PC-3 (cell line): ENCODE data around the gene GALNTL6. TPM values are rescaled to one million over a fixed set of nuclear protein-coding genes. Genes with fewer than 3 reads are reported as not detected.

Source experiments
- ATAC-seq: fragments of 200-7000 bp; cut with Tn5 transposase; 2 replicates; pipeline ENCODE4 v1.9.1; 2020; ENCODE audit warnings: mild to moderate bottlenecking, moderate library complexity
- BruUV-seq: library from RNA; stranded (reverse); fragments of 400-500 nt; replicated peaks from 2 replicates; lab custom pipeline; 2021; lab: Mats Ljungman, UMichigan
- CTCF ChIA-PET: fragments of 300-600 bp; sonication (Branson Sonifier 250); formaldehyde crosslinking; loops from one replicate; lab custom pipeline; 2022; ENCODE audit warnings: antibody characterized with exemption; lab: Charles Lee
- POLR2A ChIA-PET: fragments of 300-600 bp; sonication (Branson Sonifier 250); formaldehyde crosslinking; loops from one replicate; lab custom pipeline; 2022; ENCODE audit warnings: antibody characterized with exemption; ENCODE audit not compliant: unreplicated experiment; lab: Charles Lee
- DNase-seq: peaks from one replicate; pipeline ENCODE4 v3.0.0-alpha.2; 2015
- H2AFZ ChIP-seq: fragments of 300-600 bp; sonication (generic); 2 replicates; pipeline ENCODE4 v1.6.0; 2016; ENCODE audit warnings: antibody characterized with exemption, low read length
- H3F3A ChIP-seq: fragments of 300-600 bp; sonication (generic); one replicate; pipeline ENCODE4 v1.6.0; 2017; ENCODE audit warnings: antibody characterized with exemption, low read length, control low read depth, mild to moderate bottlenecking; ENCODE audit not compliant: unreplicated experiment
- H3K27ac ChIP-seq: fragments of 300-600 bp; sonication (generic); 2 replicates; pipeline ENCODE4 v1.5.1; 2016; ENCODE audit warnings: mild to moderate bottlenecking, low read length
- H3K27me3 ChIP-seq: fragments of 300-600 bp; sonication (generic); 2 replicates; pipeline ENCODE4 v1.6.1; 2016; ENCODE audit warnings: low read length, mixed read lengths
- H3K36me3 ChIP-seq: fragments of 300-600 bp; sonication (generic); 2 replicates; pipeline ENCODE4 v1.6.1; 2016; ENCODE audit warnings: low read depth, mixed run types, low read length, mixed read lengths
- H3K4me1 ChIP-seq: fragments of 300-600 bp; sonication (generic); 2 replicates; pipeline ENCODE4 v1.5.1; 2016; ENCODE audit warnings: low read length; ENCODE audit not compliant: insufficient read depth
- H3K4me2 ChIP-seq: fragments of 300-600 bp; sonication (generic); 2 replicates; pipeline ENCODE4 v1.6.0; 2016; ENCODE audit warnings: low read length
- H3K4me3 ChIP-seq: fragments of 300-600 bp; sonication (generic); 2 replicates; pipeline ENCODE4 v1.5.1; 2016; ENCODE audit warnings: mild to moderate bottlenecking, low read length, mixed read lengths
- H3K79me2 ChIP-seq: fragments of 300-600 bp; sonication (generic); 2 replicates; pipeline ENCODE4 v1.6.1; 2017; ENCODE audit warnings: low read length, mixed read lengths
- H3K9ac ChIP-seq: fragments of 300-600 bp; sonication (generic); 2 replicates; pipeline ENCODE4 v1.6.0; 2016; ENCODE audit warnings: mild to moderate bottlenecking, low read length
- H3K9me2 ChIP-seq: fragments of 300-600 bp; sonication (generic); replicated peaks from 2 replicates; pipeline ENCODE4 v1.6.1; 2016; ENCODE audit warnings: mixed run types, low read length, mixed read lengths
- H3K9me3 ChIP-seq: fragments of 300-600 bp; sonication (generic); 2 replicates; pipeline ENCODE4 v1.6.1; 2016; ENCODE audit warnings: low read length, mixed read lengths
- H4K20me1 ChIP-seq: fragments of 300-600 bp; sonication (generic); 2 replicates; pipeline ENCODE4 v1.6.1; 2016; ENCODE audit warnings: low read length, mixed read lengths
- CTCF ChIP-seq: fragments of 300-600 bp; sonication (generic); conservative IDR thresholded peaks from 2 replicates; pipeline ENCODE4 v1.5.1; 2017; ENCODE audit warnings: antibody characterized with exemption, low read depth, mild to moderate bottlenecking, low read length
- EZH2 ChIP-seq: fragments of 300-600 bp; sonication (generic); IDR thresholded peaks from one replicate; pipeline ENCODE4 v1.6.1; 2017; ENCODE audit warnings: antibody characterized with exemption, mild to moderate bottlenecking, low read length; ENCODE audit not compliant: unreplicated experiment
- EZH2phosphoT487 ChIP-seq: fragments of 300-600 bp; sonication (generic); IDR thresholded peaks from 2 replicates; pipeline ENCODE4 v1.6.1; 2018; ENCODE audit warnings: mild to moderate bottlenecking, antibody characterized with exemption, low read length, borderline replicate concordance
- intact Hi-C: fragments of 100-400 bp; cut with micrococcal nuclease; formaldehyde crosslinking; loops from 2 replicates; pipeline ENCODE4 v1.9.0; 2023
- total RNA-seq: library from RNA; depleted of rRNA; stranded (reverse); fragments of >200 nt; gene quantifications from 2 replicates; pipeline ENCODE4 v1.2.3, GENCODE V29; 2014

Gene GALNTL6
- total RNA-seq, 1 experiment from 2014 or later: not detected

GRCh38 chr4:172708184-172708583 lies 895.0 kb downstream of the GALNTL6 start:
- no peak for TF ChIP-seq EZH2
- no peak for TF ChIP-seq CTCF
- TF ChIP-seq EZH2phosphoT487: no peak
- no peak overlapping the region for H3K4me3 ChIP-seq
- CTCF ChIA-PET: no interaction called here
- no TSS peak for BruUV-seq
- 0 out of 2 replicates have a peak, but pooled peaks cover 12% of the 10 kb centered on the region for H3K9me3 ChIP-seq
- DNase-seq (no peak), ATAC-seq (no peak)
- no peak overlapping the region for H2AFZ ChIP-seq
- no peak overlapping the region for H3K27ac ChIP-seq
- intact Hi-C loops: no loop called here
- H4K20me1 ChIP-seq: no peaks in the 10 kb centered on the region
- H3K9ac ChIP-seq: no peak overlapping the region
- H3K4me1 ChIP-seq: no peaks in the 10 kb centered on the region
- H3K4me2 ChIP-seq: no peak overlapping the region
- H3F3A ChIP-seq: no peaks in the 10 kb centered on the region
- H3K9me2 ChIP-seq: no peaks in the 10 kb centered on the region
- H3K27me3 ChIP-seq: no peaks in the 10 kb centered on the region
- no peaks in the 10 kb centered on the region for H3K79me2 ChIP-seq
- POLR2A ChIA-PET: no interaction called here
- no peaks in the 10 kb centered on the region for H3K36me3 ChIP-seq

GRCh38 chr4:172709376-172709775 lies 896.2 kb downstream of the GALNTL6 start:
- CTCF ChIA-PET: no interaction called here
- TF ChIP-seq EZH2phosphoT487: no peak
- TF ChIP-seq EZH2: no peak
- TF ChIP-seq CTCF: no peak
- intact Hi-C loops: no loop called here

GRCh38 chr4:172716291-172716690 lies 903.1 kb downstream of the GALNTL6 start:
- Histone ChIP-seq H3K9me2 (no peaks in the 10 kb centered on the region), H3K9me3 (no peaks in the 10 kb centered on the region), H3K4me2 (no peak overlapping the region), H3K79me2 (no peaks in the 10 kb centered on the region), H3K27me3 (no peaks in the 10 kb centered on the region), H3K9ac (no peak overlapping the region), H3K4me3 (no peak overlapping the region), H2AFZ (no peak overlapping the region), H4K20me1 (no peaks in the 10 kb centered on the region), H3F3A (no peaks in the 10 kb centered on the region), H3K27ac (no peak overlapping the region), H3K36me3 (no peaks in the 10 kb centered on the region), H3K4me1 (no peaks in the 10 kb centered on the region)
- no peak for TF ChIP-seq CTCF
- TF ChIP-seq EZH2phosphoT487: no peak
- no peak for TF ChIP-seq EZH2
- intact Hi-C loops: no loop called here
- ATAC-seq: no peak
- ChIA-PET CTCF (no interaction called here), POLR2A (no interaction called here)
- DNase-seq: no peak
- BruUV-seq: no TSS peak

More at GRCh38 chr4:172709376-172709775, 896.2 kb downstream of the GALNTL6 start:
- no peak overlapping the region for H3K4me2 ChIP-seq
- H3K9me2 ChIP-seq: no peaks in the 10 kb centered on the region
- H3K36me3 ChIP-seq: no peaks in the 10 kb centered on the region
- ATAC-seq (no peak), DNase-seq (no peak)
- no peak overlapping the region for H3K27ac ChIP-seq
- H3K9me3 ChIP-seq: 0 out of 2 replicates have a peak, but pooled peaks cover 12% of the 10 kb centered on the region
- no peak overlapping the region for H2AFZ ChIP-seq
- no peak overlapping the region for H3K9ac ChIP-seq
- H3K4me1 ChIP-seq: no peaks in the 10 kb centered on the region
- H3K79me2 ChIP-seq: no peaks in the 10 kb centered on the region
- POLR2A ChIA-PET: no interaction called here
- BruUV-seq: no TSS peak
- no peaks in the 10 kb centered on the region for H4K20me1 ChIP-seq
- no peaks in the 10 kb centered on the region for H3K27me3 ChIP-seq
- H3K4me3 ChIP-seq: no peak overlapping the region
- H3F3A ChIP-seq: no peaks in the 10 kb centered on the region
